ENCODE data around the gene PTPRA.

DNA sequence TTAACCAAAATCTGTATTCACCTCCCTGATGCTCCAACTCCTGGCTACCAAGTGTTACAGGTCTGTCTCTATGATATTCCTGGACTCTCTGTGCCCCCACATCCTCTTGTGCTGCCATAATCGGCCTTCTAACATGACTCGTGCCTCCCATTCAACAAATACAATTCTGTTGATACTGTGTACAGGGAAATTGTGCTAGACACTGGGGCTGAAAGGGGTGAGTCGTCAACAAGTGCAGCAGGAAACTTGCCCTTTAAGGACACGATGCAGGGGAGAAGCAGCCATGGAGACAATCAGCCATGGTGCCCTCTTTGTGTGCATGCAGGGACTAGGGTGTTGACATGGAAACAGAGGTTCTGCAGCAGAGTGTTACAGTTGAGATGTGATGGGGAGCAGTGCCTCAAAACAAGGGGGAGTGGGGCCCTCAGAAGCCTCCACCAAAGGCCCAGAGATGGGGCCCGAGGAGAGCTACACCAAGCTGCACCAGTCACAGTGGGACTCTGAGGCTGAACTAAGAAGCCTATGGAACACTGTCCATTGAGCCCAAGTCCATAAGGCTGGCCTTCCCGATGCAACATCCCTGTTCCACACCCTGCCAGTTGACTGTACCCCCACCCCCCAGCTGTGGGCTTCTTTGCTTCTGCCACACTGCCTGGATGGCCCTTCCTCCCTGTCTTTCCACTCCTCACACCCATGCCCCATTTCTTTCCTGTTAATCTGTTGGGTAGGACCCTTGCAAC lies 35.9 kb upstream of the PTPRA start:
- TF ChIP-seq TAF1 (conservative IDR thresholded peaks at IDR 0.05) = no peak
- TF ChIP-seq, protein P1, sequence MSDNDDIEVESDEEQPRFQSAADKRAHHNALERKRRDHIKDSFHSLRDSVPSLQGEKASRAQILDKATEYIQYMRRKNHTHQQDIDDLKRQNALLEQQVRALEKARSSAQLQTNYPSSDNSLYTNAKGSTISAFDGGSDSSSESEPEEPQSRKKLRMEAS (IDR thresholded peaks at IDR 0.05) = no peak
- no peak for TF ChIP-seq CTCF (IDR thresholded peaks at IDR 0.05; ENCODE audit: low read depth, low read length, missing input control)
- no peak for TF ChIP-seq SP1 (IDR thresholded peaks at IDR 0.05)
- TF ChIP-seq RAD21 (IDR thresholded peaks at IDR 0.05) = no peak
- TF ChIP-seq, protein P2, sequence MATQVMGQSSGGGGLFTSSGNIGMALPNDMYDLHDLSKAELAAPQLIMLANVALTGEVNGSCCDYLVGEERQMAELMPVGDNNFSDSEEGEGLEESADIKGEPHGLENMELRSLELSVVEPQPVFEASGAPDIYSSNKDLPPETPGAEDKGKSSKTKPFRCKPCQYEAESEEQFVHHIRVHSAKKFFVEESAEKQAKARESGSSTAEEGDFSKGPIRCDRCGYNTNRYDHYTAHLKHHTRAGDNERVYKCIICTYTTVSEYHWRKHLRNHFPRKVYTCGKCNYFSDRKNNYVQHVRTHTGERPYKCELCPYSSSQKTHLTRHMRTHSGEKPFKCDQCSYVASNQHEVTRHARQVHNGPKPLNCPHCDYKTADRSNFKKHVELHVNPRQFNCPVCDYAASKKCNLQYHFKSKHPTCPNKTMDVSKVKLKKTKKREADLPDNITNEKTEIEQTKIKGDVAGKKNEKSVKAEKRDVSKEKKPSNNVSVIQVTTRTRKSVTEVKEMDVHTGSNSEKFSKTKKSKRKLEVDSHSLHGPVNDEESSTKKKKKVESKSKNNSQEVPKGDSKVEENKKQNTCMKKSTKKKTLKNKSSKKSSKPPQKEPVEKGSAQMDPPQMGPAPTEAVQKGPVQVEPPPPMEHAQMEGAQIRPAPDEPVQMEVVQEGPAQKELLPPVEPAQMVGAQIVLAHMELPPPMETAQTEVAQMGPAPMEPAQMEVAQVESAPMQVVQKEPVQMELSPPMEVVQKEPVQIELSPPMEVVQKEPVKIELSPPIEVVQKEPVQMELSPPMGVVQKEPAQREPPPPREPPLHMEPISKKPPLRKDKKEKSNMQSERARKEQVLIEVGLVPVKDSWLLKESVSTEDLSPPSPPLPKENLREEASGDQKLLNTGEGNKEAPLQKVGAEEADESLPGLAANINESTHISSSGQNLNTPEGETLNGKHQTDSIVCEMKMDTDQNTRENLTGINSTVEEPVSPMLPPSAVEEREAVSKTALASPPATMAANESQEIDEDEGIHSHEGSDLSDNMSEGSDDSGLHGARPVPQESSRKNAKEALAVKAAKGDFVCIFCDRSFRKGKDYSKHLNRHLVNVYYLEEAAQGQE (IDR thresholded peaks at IDR 0.05) = no peak
- TF ChIP-seq HNF4A (conservative IDR thresholded peaks at IDR 0.05) = no peak
- no peak for TF ChIP-seq ATF3 (IDR thresholded peaks at IDR 0.05)
- TF ChIP-seq RXRA (IDR thresholded peaks at IDR 0.05) = no peak
